Transverse colon (tissue), 4 donors: ENCODE data around the gene SCAMP3. TPM values are rescaled to one million over a fixed set of nuclear protein-coding genes. Genes with fewer than 3 reads are reported as not detected.
A peak's percentile ranks its signal among the peaks of the same experiment; 100 is the strongest.

Experiments used
- DNase-seq: peaks from one replicate; pipeline ENCODE4 v3.0.0-alpha.2; 2019
- H3K27ac ChIP-seq, 4 donors: fragments of 200-600 bp; sonication (generic); 2 replicates each; pipeline ENCODE4 v1.5.1; 2016 to 2018; ENCODE audit warnings: inconsistent platforms in 4 of 4
- H3K27me3 ChIP-seq: fragments of 200-600 bp; sonication (generic); 2 replicates; pipeline ENCODE4 v1.5.1; 2017; ENCODE audit warnings: inconsistent platforms
- H3K36me3 ChIP-seq, 4 donors: fragments of 200-600 bp; sonication (generic); 2 replicates each; pipeline ENCODE4 v1.5.1; 2017 to 2019; ENCODE audit warnings: inconsistent platforms in 4 of 4
- H3K4me1 ChIP-seq, 4 donors: fragments of 200-600 bp; sonication (generic); 2 replicates each; pipeline ENCODE4 v1.5.1; 2017 to 2020; ENCODE audit warnings: inconsistent platforms in 4 of 4
- H3K4me3 ChIP-seq, 4 donors: fragments of 200-600 bp; sonication (generic); 1 replicate in 1 of 4; 2 replicates in 3 of 4; pipeline versions ENCODE4 v1.5.1 to v1.6.1; 2017 to 2019; ENCODE audit warnings: inconsistent platforms in 4 of 4
- H3K9me3 ChIP-seq, 2 donors: fragments of 200-600 bp; sonication (generic); 2 replicates each; pipeline ENCODE4 v1.5.1; 2017 to 2019; ENCODE audit warnings: inconsistent platforms in 2 of 2
- EP300 ChIP-seq: sonication (generic); formaldehyde crosslinking; IDR thresholded peaks from one replicate; pipeline ENCODE4 v1.6.1; 2017; ENCODE audit warnings: antibody characterized with exemption, low read depth
- POLR2A ChIP-seq: fragments of 450-650 bp; IDR thresholded peaks from one replicate; pipeline ENCODE4 v1.6.1; 2016; ENCODE audit warnings: antibody characterized with exemption, mild to moderate bottlenecking, moderate library complexity
- POLR2AphosphoS5 ChIP-seq, 3 donors: sonication (generic); formaldehyde crosslinking; IDR thresholded peaks; one replicate each; pipeline ENCODE4 v1.6.1; 2016; ENCODE audit warnings: antibody characterized with exemption in 3 of 3
- WGBS, 2 donors: methylation state at CpG; one replicate each; pipeline ENCODE4 v1.1.5; 2018; ENCODE audit warnings: low coverage in 1 of 2; 5-methylcytosine and 5-hydroxymethylcytosine counted together
- in situ Hi-C, 4 donors: fragments of 200-750 bp; cut with MboI; loops; one replicate each; pipeline versions ENCODE4 v1.15.0 to v1.15.1; 2017; ENCODE audit warnings: low sequenced_read_pairs in 3 of 4, low pct_ligation_motif_present in 1 of 4, low pct_unique_long_range_greater_than_20kb in 1 of 4
- intact Hi-C: fragments of 100-400 bp; cut with DNase I; formaldehyde crosslinking; loops from one replicate; pipeline ENCODE4 v1.15.1; 2023; ENCODE audit warnings: low total_unique reads
- total RNA-seq, 4 donors: library from RNA; depleted of rRNA; stranded (reverse); fragments of >200 nt; gene quantifications; one replicate each; pipeline ENCODE4 v1.1.0, GENCODE V29; 2016
- TF ChIP-seq, protein P1 (sequence below), 5 experiments: fragments of 200-600 bp in 3 of 5; fragments of 450-650 bp in 2 of 5; sonication (generic) in 3 of 5; IDR thresholded peaks; 1 replicate in 2 of 5; 2 replicates in 3 of 5; pipeline ENCODE4 v1.5.1; 2016 to 2017; ENCODE audit warnings: antibody characterized with exemption in 5 of 5, inconsistent platforms in 3 of 5, mild to moderate bottlenecking in 2 of 5, moderate library complexity in 1 of 5

Gene SCAMP3
- total RNA-seq, 4 donors from 2014 or later = 7.8 to 61.3 (median 35.2) TPM

DNA sequence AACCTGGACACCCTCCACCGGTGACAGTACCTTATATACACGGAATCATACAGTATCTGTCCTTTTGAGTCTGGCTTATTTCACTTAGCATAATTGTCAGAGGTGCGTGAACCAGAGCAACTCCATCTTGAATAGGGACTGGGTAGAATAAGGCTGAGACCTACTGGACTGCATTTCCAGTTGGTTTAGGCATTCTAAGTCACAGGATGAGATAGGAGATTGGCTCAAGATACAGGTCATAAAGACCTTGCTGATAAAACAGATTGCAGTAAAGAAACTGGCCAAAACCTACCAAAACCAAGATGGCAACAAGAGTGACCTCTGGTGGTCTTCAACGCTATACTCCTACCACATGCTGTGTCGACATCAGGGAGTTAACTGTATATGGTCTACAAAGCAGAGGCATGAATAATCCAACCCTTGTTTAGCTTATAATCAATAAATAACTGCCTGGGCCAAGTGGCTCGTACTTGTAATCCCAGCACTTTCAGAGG lies 45.1 kb upstream of the SCAMP3 start:
- WGBS, 2 donors = 68 to 69% methylated on average over 4 to 6 of the region's 6 CpGs
- DNase-seq = no peak
- peak overlapping the region in 3 of 4 donors; percentile 91 to 94 (median 94) for H3K27ac ChIP-seq
- H3K9me3 ChIP-seq = no peaks in the 10 kb centered on the region
- intact Hi-C loops (no loop called here), in situ Hi-C loops (no loop called here)
- peaks cover 10 to 35% (median 20%) of the 10 kb centered on the region in 4 donors for H3K4me1 ChIP-seq
- no peaks in the 10 kb centered on the region for H3K27me3 ChIP-seq
- no peaks in the 10 kb centered on the region for H3K36me3 ChIP-seq
- TF ChIP-seq, protein P1, sequence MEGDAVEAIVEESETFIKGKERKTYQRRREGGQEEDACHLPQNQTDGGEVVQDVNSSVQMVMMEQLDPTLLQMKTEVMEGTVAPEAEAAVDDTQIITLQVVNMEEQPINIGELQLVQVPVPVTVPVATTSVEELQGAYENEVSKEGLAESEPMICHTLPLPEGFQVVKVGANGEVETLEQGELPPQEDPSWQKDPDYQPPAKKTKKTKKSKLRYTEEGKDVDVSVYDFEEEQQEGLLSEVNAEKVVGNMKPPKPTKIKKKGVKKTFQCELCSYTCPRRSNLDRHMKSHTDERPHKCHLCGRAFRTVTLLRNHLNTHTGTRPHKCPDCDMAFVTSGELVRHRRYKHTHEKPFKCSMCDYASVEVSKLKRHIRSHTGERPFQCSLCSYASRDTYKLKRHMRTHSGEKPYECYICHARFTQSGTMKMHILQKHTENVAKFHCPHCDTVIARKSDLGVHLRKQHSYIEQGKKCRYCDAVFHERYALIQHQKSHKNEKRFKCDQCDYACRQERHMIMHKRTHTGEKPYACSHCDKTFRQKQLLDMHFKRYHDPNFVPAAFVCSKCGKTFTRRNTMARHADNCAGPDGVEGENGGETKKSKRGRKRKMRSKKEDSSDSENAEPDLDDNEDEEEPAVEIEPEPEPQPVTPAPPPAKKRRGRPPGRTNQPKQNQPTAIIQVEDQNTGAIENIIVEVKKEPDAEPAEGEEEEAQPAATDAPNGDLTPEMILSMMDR (IDR thresholded peaks at IDR 0.05) = peak in 2 of 5 experiments; percentile 15 to 16
- TF ChIP-seq EP300 = no peak
- no peak overlapping the region for H3K4me3 ChIP-seq

DNA sequence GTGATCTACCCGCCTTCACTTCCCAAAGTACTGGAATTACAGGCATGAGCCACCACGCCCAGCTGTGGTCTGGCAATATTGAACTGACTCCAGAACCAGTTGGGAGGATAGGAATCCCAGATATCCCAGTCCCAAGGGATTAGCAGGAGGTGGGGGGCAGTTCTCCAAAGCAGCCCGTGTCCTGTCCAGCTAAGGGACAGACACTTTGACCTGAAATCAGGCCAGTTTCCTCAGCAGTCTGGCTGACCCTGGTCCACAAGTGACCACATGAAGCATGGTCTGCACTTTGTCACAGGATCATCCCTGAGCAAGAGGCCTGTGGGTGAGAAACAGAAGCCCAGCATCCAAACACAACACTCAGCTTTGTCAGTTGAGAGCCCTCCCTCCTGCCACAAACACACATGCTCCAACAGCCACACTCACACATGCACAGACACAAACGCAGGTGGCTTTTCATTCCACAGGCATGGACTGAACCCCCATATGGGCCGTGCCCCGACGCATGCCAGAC lies 43.8 kb upstream of the SCAMP3 start:
- H3K36me3 ChIP-seq = no peaks in the 10 kb centered on the region
- no peak overlapping the region for H3K4me3 ChIP-seq
- in situ Hi-C loops = no loop called here
- no peak for DNase-seq
- H3K27ac ChIP-seq = no peak overlapping the region
- peaks cover 10 to 35% (median 20%) of the 10 kb centered on the region in 4 donors for H3K4me1 ChIP-seq
- H3K27me3 ChIP-seq = no peaks in the 10 kb centered on the region
- 73% methylated on average over 7 of the region's 7 CpGs; no CpG with 5 or more reads in 1 of the 2 donors for WGBS, 2 donors
- no peaks in the 10 kb centered on the region for H3K9me3 ChIP-seq
- intact Hi-C loops = no loop called here
- TF ChIP-seq POLR2A (no peak), POLR2AphosphoS5 (IDR thresholded peaks at IDR 0.05) (no peak)
- TF ChIP-seq, protein P1 (IDR thresholded peaks at IDR 0.05) = no peak

DNA sequence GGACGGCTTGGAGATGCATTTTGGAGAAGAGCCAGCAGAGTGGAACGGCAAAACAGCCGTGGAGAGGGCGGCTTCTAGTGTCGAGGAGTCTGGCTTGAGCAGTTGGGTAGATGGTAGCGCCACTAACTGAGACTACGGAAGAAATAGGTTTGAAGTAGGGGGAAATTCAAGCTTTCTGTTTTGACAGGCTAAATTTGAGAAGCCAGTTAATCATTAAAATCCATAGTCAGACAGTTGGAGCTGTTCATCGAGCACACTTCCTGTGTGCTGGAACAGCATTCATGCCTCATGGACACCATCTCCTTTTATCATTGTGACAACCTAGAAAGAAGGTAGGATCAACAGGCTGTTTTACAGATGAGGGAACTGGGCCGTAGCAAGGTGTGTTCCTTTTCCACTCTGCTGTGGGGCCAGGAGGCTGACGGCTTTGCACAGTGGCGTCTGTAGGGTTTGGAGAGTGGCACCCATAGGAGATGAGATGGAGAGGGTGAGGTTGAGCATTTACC lies 42.5 kb upstream of the SCAMP3 start:
- Histone ChIP-seq H3K4me1 (peaks cover 5 to 27% (median 12%) of the 10 kb centered on the region in 4 donors), H3K27me3 (no peaks in the 10 kb centered on the region), H3K27ac (peak overlapping the region in 3 of 4 donors; percentile 20 to 56 (median 30)), H3K4me3 (peak overlapping the region in 1 of 4 donors; percentile 7), H3K9me3 (no peaks in the 10 kb centered on the region), H3K36me3 (no peaks in the 10 kb centered on the region)
- WGBS, 2 donors = 31 to 54% methylated on average over 5 to 11 of the region's 11 CpGs
- intact Hi-C loops = no loop called here
- in situ Hi-C loops = no loop called here
- TF ChIP-seq POLR2A = no peak
- TF ChIP-seq, protein P1 (IDR thresholded peaks at IDR 0.05) = no peak
- TF ChIP-seq EP300 = no peak
- no peak for TF ChIP-seq POLR2AphosphoS5 (IDR thresholded peaks at IDR 0.05)
- DNase-seq = no peak

DNA sequence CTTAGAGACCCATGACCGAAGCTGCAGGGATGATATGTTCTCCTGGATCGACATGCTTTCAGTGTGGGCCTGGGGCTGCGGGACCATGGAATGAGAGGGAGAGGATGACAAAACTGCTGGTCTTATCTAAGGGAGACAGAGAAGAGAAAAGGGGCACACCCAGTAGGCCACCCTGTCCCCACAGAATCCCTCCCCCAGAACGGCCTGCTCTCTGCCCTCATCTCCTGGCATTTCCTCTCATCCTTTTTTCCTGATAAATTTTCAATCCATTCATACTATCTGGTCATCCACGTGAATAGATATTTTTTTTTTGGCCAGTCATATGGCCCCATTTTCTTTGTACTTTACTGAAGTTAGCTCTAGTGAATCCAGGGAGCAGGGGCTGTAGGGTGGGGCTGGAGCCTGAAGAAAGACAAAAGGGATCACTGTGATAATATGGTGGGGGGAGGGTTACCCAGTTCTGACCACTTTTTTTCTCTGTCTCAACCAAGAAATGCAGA lies 39.2 kb upstream of the SCAMP3 start, which contains the start of gene PKLR:
Gene PKLR (minus strand): TSS at position 97 of the 500 bp plus-strand sequence. CDS start 43 bp downstream, at position 54.
- Histone ChIP-seq H3K27me3 (peaks cover 6% of the 10 kb centered on the region), H3K27ac (no peak within 1 kb of the TSS), H3K4me1 (peaks cover 0 to 14% (median 3%) of the 10 kb centered on the region in 4 donors), H3K4me3 (no peak within 1 kb of the TSS), H3K9me3 (no peaks in the 10 kb centered on the region), H3K36me3 (no peaks in the 10 kb centered on the region)
- intact Hi-C loops = no loop called here
- in situ Hi-C loops = no loop called here
- 89 to 91% methylated on average over 4 to 5 of the region's 5 CpGs for WGBS, 2 donors
- no peak for TF ChIP-seq EP300
- no peak for TF ChIP-seq POLR2A
- TF ChIP-seq, protein P1 (IDR thresholded peaks at IDR 0.05) = no peak
- TF ChIP-seq POLR2AphosphoS5 (IDR thresholded peaks at IDR 0.05) = no peak
- no peak for DNase-seq
